HG03175 (cell line): ENCODE data around the gene PTF1A.
"Not testable (repeated sequence)": the region's sequence is repeated elsewhere in the genome, so short reads cannot be mapped to it uniquely, and the experiment has no call there.

Experiments used
- ATAC-seq: cut with Tn5 transposase; IDR thresholded peaks from one replicate; pipeline ENCODE4 v1.9.1; 2021; ENCODE audit warnings: mild to moderate bottlenecking, moderate library complexity; ENCODE audit not compliant: unreplicated experiment

Gene PTF1A

DNA sequence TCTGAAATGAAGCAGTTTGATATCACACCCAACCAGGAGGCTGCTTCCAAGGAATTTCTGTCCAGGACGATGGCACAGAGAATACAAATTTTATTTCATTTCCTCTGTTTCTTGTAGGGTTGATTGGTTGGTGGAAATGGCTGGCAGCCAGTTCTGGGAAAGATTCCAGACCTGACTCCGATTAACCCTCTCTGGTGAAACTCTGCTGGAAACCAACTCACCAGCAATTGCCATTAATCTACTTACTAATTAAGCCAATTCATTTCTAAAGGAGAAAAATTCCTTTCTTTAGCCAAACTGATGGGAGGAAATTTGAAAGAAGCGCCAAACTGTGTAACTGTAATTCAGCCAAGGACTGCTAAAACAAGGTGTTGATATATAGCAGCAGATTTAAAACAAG lies 10.7 kb downstream of the PTF1A start:
- no peak for ATAC-seq

DNA sequence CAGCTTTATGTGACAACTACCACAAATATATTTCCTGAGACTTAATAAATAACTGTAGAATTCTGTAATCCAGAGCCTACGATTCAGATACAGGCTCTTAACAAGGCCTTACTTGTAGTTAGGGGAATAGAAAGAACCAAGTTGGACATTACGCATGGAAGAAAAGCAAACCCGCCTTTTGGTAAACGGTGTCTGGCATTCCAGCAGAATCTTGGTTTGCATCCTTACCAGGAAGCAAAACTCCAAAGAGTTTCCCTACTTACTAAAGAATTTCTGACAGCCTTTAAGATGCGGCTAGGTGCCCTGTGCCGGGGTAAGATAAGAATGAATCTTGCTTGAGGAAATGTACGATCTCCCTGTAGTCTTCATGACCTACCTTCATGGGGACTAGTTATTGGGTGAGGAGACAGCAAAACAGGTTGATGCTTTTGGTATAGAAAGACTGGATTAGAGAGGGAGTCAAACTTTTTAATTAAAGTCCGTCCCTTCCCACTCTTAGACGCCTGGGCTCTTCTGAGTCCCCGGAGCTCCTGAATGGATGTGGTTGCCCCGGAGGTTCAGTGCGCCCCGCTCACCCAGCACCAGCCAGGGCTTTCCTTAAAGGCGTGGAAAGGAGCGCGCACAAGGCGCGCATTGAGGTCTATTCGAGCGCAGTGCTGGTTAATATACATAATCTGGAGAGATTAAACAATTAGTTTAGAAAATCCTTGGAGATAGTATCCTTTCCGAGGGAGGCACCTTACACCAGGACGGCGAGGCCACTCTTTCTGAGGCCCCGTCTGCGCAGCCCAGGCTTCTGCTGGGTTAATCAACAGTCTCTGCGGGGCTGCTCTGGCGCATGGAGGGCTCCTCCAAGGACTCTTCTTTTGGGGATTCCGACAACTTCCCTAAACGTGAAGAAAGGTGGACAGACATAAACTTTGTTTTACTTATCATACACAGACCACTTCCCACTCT lies 11.5 kb downstream of the PTF1A start:
- ATAC-seq, result no peak

DNA sequence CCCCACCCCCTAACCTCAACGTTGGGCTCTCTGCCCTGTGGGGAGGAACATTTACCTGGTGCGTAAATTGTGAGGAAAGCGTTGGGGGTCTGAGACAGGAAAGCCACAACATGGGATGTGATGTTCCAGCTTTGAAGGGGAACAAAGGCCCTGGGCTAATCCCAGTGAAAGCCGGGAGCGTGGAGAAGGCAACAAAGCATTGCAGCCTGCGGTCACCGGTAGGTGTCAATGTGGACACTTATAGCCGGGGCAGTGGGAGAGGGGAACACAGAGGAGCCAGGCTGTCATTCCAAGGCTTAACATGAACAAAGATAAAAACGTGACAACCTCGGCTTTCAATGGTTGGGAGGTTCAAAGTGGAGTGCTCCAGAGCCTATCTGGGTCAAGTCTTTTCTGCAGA lies 12.7 kb downstream of the PTF1A start:
- no peak for ATAC-seq

DNA sequence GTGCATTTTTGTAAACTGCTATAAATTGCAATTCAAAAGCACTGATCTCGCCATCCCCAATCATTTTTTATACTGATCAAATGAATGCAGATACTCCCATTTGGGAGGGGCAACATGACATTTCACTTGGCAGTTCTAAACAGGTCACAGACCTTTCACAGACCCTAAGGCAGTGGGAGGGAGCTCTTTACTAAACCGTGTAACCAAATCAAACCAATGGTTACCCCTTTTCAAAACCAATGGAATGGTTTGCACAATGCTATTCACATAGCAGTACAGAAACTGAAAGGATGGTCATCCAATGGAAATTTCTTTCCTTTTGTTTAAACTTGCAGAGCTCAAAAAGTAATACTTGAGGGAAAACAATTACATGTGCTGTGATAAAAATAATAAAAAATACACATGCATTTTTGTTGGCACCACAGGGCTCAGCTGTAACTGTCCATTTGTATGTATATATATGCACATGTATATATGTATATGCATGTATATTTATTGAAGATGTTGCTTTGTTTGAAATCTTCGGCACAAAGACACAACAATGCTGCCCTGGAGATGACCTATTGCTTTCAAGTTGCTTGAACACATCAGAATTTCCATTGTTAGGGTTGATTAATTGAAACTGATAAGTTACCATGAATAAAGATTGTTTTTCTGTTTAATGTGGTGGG lies 14.0 kb downstream of the PTF1A start:
- no peak for ATAC-seq

- ATAC-seq, result no peak
These were observed 25.4 kb downstream of the PTF1A start for GRCh38 chr10:23217471-23217870.

- ATAC-seq, result no peak
These were observed 38.5 kb downstream of the PTF1A start for GRCh38 chr10:23230582-23230981.

DNA sequence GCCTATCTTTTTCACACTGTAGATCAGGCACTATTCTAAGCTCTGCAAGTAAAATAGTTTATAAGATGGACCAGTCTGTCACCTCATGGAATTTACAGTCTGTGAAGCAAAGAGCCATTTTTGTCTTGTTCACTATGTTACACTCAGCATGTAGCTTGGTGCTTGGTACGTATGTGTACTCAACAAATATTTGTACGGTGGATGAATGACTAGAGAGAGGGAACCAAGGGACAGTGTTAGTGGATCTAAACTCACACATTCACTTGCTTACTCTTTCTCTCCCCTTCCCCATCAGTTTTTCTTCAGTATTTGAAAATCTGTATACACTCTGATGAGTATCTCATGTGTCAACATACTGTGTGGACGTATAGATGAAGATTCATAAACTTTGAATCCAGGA lies 45.9 kb downstream of the PTF1A start:
- ATAC-seq, result no peak

DNA sequence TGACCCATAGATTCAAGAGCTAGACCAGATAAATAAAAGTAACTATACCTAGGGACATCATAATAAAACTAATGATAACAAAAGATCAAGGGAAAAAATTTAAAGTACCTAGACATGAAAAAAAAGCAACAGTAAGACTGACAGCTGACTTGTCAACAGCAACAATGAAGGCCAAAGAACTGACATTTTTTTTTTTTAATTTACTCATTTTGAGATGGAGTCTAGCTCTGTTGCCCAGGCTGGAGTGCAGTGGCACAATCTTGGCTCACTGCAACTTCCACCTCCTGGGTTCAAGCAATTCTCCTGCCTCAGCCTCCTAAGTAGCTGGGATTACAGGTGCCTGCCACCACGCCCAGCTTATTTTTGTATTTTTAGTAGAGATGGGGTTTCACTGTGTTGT lies 49.7 kb downstream of the PTF1A start:
- not testable (repeated sequence) for ATAC-seq
